WI38 (cell line): Measurements from ENCODE around the gene LPAR3.

ENCODE experiments used
- H3K4me3 ChIP-seq: 2 replicates; pipeline ENCODE4 v1.5.1; 2011; ENCODE audit warnings: low read depth, mild to moderate bottlenecking, control low read depth, low read length
- TF ChIP-seq, protein P1 (sequence below): IDR thresholded peaks from 2 replicates; pipeline ENCODE4 v1.5.1; 2012; ENCODE audit warnings: low read depth, mild to moderate bottlenecking, control low read depth, low read length

LPAR3 gene

DNA sequence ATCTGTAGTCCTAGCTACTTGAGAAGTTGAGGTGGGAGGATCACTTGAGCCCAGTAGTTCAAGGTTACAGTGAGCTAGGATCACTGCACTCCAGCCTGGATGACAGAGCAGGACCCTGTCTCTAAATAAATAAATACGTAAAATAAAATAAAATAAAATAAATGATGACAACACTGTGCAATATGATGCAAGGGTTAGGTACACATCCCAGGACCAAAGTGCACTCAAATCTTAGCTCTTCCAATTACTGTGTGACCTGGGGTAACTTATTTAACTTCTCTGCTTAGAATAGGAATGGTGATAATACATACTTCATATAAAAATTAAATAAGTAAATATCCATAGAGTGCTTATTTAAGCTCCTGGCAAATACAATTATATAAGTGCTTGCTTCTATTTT, 53.5 kb downstream of the LPAR3 start:
- H3K4me3 ChIP-seq = no peak overlapping the region
- TF ChIP-seq, protein P1, sequence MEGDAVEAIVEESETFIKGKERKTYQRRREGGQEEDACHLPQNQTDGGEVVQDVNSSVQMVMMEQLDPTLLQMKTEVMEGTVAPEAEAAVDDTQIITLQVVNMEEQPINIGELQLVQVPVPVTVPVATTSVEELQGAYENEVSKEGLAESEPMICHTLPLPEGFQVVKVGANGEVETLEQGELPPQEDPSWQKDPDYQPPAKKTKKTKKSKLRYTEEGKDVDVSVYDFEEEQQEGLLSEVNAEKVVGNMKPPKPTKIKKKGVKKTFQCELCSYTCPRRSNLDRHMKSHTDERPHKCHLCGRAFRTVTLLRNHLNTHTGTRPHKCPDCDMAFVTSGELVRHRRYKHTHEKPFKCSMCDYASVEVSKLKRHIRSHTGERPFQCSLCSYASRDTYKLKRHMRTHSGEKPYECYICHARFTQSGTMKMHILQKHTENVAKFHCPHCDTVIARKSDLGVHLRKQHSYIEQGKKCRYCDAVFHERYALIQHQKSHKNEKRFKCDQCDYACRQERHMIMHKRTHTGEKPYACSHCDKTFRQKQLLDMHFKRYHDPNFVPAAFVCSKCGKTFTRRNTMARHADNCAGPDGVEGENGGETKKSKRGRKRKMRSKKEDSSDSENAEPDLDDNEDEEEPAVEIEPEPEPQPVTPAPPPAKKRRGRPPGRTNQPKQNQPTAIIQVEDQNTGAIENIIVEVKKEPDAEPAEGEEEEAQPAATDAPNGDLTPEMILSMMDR = no peak

DNA sequence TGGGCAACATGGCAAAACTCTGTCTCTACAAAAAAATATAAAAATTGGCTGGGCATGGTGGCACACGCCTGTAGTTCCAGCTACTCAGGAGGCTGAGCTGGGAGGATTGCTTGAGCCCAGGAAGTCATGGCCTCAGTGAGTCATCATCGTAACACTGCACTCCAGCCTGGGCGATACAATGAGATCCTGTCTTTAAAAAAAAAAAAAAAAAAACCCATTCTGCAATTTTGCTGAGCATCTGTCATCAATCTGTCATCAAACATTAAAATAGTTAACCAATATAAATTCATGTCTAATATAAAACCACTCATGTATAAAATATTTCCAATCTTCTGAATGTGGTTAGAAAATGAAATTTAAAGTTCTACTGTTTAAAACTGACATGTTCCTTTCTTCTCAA, 56.9 kb downstream of the LPAR3 start:
- TF ChIP-seq, protein P1 = no peak
- H3K4me3 ChIP-seq = no peak overlapping the region

DNA sequence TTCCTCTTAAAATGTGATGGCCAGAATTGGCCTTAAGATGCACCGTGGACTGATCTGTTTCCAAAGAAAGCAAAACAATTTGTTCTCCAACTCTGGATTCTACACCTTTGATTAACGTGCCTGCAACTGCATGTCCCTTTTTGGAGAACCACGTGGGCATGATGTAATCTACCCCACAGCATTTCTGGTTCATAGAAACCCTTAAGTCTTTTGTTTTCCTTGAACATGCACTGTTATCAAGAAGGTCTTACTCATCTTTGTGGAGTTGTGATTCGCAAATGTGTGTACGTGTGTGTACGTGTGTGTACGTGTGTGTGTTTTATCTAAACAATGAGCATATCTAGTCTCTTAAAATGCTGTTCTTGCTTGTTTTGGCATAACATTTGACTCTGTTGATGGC, 57.8 kb downstream of the LPAR3 start:
- TF ChIP-seq, protein P1 = no peak

GRCh38 chr1:84834419-84835064, 58.5 kb downstream of the LPAR3 start:
- H3K4me3 ChIP-seq = no peak overlapping the region
- TF ChIP-seq, protein P1 = no peak

More for the DNA sequence above, 57.8 kb downstream of the LPAR3 start:
- H3K4me3 ChIP-seq = no peak overlapping the region

GRCh38 chr1:84833194-84833593, 59.8 kb downstream of the LPAR3 start:
- TF ChIP-seq, protein P1 = no peak
- no peak overlapping the region for H3K4me3 ChIP-seq

GRCh38 chr1:84830136-84830535, 62.9 kb downstream of the LPAR3 start:
- no peak overlapping the region for H3K4me3 ChIP-seq
- TF ChIP-seq, protein P1 = no peak

GRCh38 chr1:84827976-84828375, 65.0 kb downstream of the LPAR3 start:
- TF ChIP-seq, protein P1 = no peak
- H3K4me3 ChIP-seq = no peak overlapping the region
